ENCODE measurements around the gene IMMP2L. TPM values are rescaled to one million over a fixed set of nuclear protein-coding genes. Genes with fewer than 3 reads are reported as not detected.

IMMP2L gene
- total RNA-seq, 3 donors from 2014 or later (not counting 1 experiment from before 2014, with no cell fraction given) = 6.9 to 9.2 (median 8.7) TPM

DNA sequence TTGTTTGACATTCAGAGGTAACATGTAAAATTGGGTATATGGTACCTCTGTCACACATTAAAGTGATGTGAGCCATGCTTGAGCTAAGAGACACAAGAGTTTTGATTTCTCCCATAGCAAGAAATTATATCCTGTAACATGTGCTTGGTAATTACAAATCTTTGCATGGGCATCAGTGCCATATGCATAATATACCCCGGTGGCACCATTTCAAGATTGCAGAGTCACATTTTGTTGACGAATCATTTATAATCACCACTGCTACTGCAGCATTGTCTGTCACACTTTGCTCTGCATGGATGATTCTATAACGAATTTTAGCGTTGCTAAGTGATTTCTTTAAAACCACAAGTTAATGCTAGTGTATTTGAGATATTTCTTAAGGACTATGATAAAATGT is 915.0 kb downstream of the IMMP2L start:
- ATAC-seq = no peak
- Mint-ChIP-seq H3K27me3 (ENCODE audit: low read depth in 2 of 2) (no peaks in the 10 kb centered on the region), H3K27ac (no peak overlapping the region), H3K36me3 (no peaks in the 10 kb centered on the region), H3K4me1 (no peaks in the 10 kb centered on the region), H3K4me3 (no peak overlapping the region), H3K9me3 (peaks cover 3 to 4% of the 10 kb centered on the region in 2 donors)
- no peaks in the 10 kb centered on the region for H3K9me3 ChIP-seq (ENCODE audit: control insufficient read depth, insufficient read depth, low read length)
- no peak overlapping the region for H3K27ac ChIP-seq (ENCODE audit: low read length)
- no peak overlapping the region for H3K4me3 ChIP-seq (ENCODE audit: low read length)
- intact Hi-C loops (cut with micrococcal nuclease) = no loop called here
- H3K4me1 ChIP-seq (ENCODE audit: control insufficient read depth, insufficient read depth, low read length) = no peaks in the 10 kb centered on the region
- H3K27me3 ChIP-seq (ENCODE audit: control insufficient read depth, insufficient read depth, low read length) = no peaks in the 10 kb centered on the region
- H3K36me3 ChIP-seq (ENCODE audit: control insufficient read depth, insufficient read depth, low read length) = no peaks in the 10 kb centered on the region
- 97% methylated on average over 4 of the region's 4 CpGs for WGBS (ENCODE audit: insufficient coverage)
- DNase-seq = no peak
- TF ChIP-seq, protein P1, sequence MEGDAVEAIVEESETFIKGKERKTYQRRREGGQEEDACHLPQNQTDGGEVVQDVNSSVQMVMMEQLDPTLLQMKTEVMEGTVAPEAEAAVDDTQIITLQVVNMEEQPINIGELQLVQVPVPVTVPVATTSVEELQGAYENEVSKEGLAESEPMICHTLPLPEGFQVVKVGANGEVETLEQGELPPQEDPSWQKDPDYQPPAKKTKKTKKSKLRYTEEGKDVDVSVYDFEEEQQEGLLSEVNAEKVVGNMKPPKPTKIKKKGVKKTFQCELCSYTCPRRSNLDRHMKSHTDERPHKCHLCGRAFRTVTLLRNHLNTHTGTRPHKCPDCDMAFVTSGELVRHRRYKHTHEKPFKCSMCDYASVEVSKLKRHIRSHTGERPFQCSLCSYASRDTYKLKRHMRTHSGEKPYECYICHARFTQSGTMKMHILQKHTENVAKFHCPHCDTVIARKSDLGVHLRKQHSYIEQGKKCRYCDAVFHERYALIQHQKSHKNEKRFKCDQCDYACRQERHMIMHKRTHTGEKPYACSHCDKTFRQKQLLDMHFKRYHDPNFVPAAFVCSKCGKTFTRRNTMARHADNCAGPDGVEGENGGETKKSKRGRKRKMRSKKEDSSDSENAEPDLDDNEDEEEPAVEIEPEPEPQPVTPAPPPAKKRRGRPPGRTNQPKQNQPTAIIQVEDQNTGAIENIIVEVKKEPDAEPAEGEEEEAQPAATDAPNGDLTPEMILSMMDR (IDR thresholded peaks at IDR 0.05) = no peak

GRCh38 chr7:110646804-110647203 is 915.5 kb downstream of the IMMP2L start:
- no peak overlapping the region for H3K4me3 ChIP-seq (ENCODE audit: low read length)
- no peak overlapping the region for H3K27ac ChIP-seq (ENCODE audit: low read length)
- no peak overlapping the region for H3K4me3 Mint-ChIP-seq
- H3K36me3 Mint-ChIP-seq = no peaks in the 10 kb centered on the region
- H3K27ac Mint-ChIP-seq = no peak overlapping the region
- no peak for ATAC-seq
- WGBS (ENCODE audit: insufficient coverage) = 93% methylated on average over 2 of the region's 2 CpGs
- no peaks in the 10 kb centered on the region for H3K27me3 ChIP-seq (ENCODE audit: control insufficient read depth, insufficient read depth, low read length)
- intact Hi-C loops (cut with micrococcal nuclease) = no loop called here
- H3K36me3 ChIP-seq (ENCODE audit: control insufficient read depth, insufficient read depth, low read length) = no peaks in the 10 kb centered on the region
- TF ChIP-seq, protein P1 (IDR thresholded peaks at IDR 0.05) = no peak
- peaks cover 3 to 4% of the 10 kb centered on the region in 2 donors for H3K9me3 Mint-ChIP-seq
- H3K4me1 ChIP-seq (ENCODE audit: control insufficient read depth, insufficient read depth, low read length) = no peaks in the 10 kb centered on the region
- DNase-seq = no peak
- H3K9me3 ChIP-seq (ENCODE audit: control insufficient read depth, insufficient read depth, low read length) = no peaks in the 10 kb centered on the region
- no peaks in the 10 kb centered on the region for H3K27me3 Mint-ChIP-seq (ENCODE audit: low read depth in 2 of 2)
- H3K4me1 Mint-ChIP-seq = no peaks in the 10 kb centered on the region

DNA sequence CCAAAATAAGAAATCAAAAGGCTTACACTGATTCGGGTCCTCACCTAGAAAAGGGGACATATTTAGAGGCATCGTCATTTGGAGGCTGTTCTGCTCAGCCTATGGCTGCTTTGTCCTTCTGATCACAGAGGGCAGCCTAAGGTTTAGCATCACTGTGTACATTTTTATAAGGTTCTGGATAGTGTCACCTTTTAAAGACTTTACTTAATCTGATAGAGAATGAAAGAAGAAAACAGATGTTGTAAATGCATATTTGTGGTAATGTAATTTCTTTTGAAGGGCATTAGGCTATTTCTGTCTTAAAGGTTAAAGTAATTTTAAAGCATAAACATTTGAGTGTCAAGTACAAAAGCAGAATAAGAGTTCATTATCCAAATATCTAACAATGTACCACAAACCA is 916.7 kb downstream of the IMMP2L start:
- ATAC-seq (no peak), DNase-seq (no peak)
- no peaks in the 10 kb centered on the region for H3K4me1 ChIP-seq (ENCODE audit: control insufficient read depth, insufficient read depth, low read length)
- H3K27me3 ChIP-seq (ENCODE audit: control insufficient read depth, insufficient read depth, low read length) = no peaks in the 10 kb centered on the region
- H3K9me3 ChIP-seq (ENCODE audit: control insufficient read depth, insufficient read depth, low read length) = no peaks in the 10 kb centered on the region
- no peaks in the 10 kb centered on the region for H3K36me3 ChIP-seq (ENCODE audit: control insufficient read depth, insufficient read depth, low read length)
- H3K4me3 ChIP-seq (ENCODE audit: low read length) = no peak overlapping the region
- H3K4me1 Mint-ChIP-seq = no peaks in the 10 kb centered on the region
- intact Hi-C loops (cut with micrococcal nuclease) = no loop called here
- no peaks in the 10 kb centered on the region for H3K27me3 Mint-ChIP-seq (ENCODE audit: low read depth in 2 of 2)
- no peaks in the 10 kb centered on the region for H3K36me3 Mint-ChIP-seq
- no peak overlapping the region for H3K4me3 Mint-ChIP-seq
- no peak overlapping the region for H3K27ac Mint-ChIP-seq
- TF ChIP-seq, protein P1 (IDR thresholded peaks at IDR 0.05) = no peak
- H3K9me3 Mint-ChIP-seq = peaks cover 5 to 8% of the 10 kb centered on the region in 2 donors
- no peak overlapping the region for H3K27ac ChIP-seq (ENCODE audit: low read length)
- 95% methylated on average over 2 of the region's 2 CpGs for WGBS (ENCODE audit: insufficient coverage)

DNA sequence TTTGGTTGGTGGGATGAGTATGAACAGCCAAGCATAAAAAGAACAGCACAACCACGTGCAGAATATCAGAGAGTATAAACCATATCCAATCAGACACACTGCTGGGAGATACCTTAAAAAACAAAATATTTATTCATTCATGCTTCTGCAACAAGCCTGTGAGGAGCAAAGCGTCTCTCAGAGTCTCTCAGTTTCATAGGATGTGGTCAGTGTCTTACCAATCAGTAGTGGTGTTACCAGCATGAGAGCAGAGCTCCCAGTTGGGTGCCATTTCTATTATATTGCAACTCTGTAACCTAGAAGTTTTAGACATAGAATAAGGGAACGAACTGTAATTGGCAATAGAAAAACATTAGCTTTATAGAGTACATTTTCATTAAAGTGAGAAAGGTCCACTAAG is 917.2 kb downstream of the IMMP2L start:
- Mint-ChIP-seq H3K4me3 (no peak overlapping the region), H3K27me3 (ENCODE audit: low read depth in 2 of 2) (no peaks in the 10 kb centered on the region), H3K27ac (no peak overlapping the region), H3K36me3 (no peaks in the 10 kb centered on the region), H3K4me1 (no peaks in the 10 kb centered on the region), H3K9me3 (peaks cover 5 to 8% of the 10 kb centered on the region in 2 donors)
- 46% methylated on average over 2 of the region's 3 CpGs for WGBS (ENCODE audit: insufficient coverage)
- DNase-seq (no peak), ATAC-seq (no peak)
- Histone ChIP-seq H3K4me1 (ENCODE audit: control insufficient read depth, insufficient read depth, low read length) (no peaks in the 10 kb centered on the region), H3K27ac (ENCODE audit: low read length) (no peak overlapping the region), H3K27me3 (ENCODE audit: control insufficient read depth, insufficient read depth, low read length) (no peaks in the 10 kb centered on the region), H3K4me3 (ENCODE audit: low read length) (no peak overlapping the region), H3K36me3 (ENCODE audit: control insufficient read depth, insufficient read depth, low read length) (no peaks in the 10 kb centered on the region), H3K9me3 (ENCODE audit: control insufficient read depth, insufficient read depth, low read length) (no peaks in the 10 kb centered on the region)
- TF ChIP-seq, protein P1 (IDR thresholded peaks at IDR 0.05) = no peak
- intact Hi-C loops (cut with micrococcal nuclease) = no loop called here
